ENCODE measurements around the gene NAB1.
A peak's percentile ranks its signal among the peaks of the same experiment; 100 is the strongest.
"Not testable (repeated sequence)": the region's sequence is repeated elsewhere in the genome, so short reads cannot be mapped to it uniquely, and the experiment has no call there.

NAB1 gene

DNA sequence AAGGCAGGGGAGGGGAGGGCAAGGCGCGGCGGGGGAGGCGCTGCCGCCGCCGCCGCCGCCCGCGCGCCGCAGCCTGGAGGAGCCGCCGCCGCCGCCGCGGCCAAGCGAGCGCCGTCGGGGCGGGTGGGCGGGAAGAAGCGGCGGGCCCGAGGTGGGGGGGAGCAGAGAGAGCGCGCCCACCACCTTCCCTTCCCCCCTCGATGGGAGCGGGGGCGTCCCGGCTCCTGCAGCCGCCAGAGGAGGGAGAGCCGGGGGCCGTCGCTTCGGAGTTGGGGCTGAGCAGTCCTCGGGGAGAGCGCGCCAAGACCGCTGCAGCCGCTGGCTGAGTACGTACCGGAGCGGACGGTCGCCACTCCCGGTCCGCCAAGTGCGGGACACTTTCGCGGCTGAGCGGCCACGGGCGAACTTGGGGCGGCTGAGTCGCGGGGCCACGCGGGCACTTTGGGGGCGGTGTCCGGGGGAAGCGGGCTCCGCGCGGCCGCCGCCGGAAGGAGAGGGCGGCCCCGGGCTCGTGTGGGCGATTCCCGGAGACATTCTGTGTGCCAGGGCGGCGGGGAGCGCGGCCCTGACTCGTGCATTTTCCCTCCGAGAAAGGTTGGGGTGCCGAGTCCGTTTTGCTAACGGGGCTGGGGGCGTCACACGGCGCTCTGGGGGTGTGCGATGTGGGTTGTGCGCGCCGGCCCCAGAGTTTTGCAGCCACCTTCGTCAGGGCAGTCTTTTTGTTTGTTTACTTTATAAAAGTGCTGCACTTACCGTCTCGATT lies at the start of gene NAB1:
Gene NAB1, plus strand, starts transcription at position 49 of the 763 bp plus-strand sequence. CDS start 10,094 bp downstream, outside the sequence.
- DNase-seq (ENCODE audit: low read depth) = peak; percentile 54
- TF ChIP-seq, protein P1, sequence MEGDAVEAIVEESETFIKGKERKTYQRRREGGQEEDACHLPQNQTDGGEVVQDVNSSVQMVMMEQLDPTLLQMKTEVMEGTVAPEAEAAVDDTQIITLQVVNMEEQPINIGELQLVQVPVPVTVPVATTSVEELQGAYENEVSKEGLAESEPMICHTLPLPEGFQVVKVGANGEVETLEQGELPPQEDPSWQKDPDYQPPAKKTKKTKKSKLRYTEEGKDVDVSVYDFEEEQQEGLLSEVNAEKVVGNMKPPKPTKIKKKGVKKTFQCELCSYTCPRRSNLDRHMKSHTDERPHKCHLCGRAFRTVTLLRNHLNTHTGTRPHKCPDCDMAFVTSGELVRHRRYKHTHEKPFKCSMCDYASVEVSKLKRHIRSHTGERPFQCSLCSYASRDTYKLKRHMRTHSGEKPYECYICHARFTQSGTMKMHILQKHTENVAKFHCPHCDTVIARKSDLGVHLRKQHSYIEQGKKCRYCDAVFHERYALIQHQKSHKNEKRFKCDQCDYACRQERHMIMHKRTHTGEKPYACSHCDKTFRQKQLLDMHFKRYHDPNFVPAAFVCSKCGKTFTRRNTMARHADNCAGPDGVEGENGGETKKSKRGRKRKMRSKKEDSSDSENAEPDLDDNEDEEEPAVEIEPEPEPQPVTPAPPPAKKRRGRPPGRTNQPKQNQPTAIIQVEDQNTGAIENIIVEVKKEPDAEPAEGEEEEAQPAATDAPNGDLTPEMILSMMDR (IDR thresholded peaks at IDR 0.05; ENCODE audit: low read length, missing control alignments) = no peak
- H3K4me3 ChIP-seq (replicated peaks; ENCODE audit: low read depth, low read length) = peak within 1 kb of the TSS; percentile 80

DNA sequence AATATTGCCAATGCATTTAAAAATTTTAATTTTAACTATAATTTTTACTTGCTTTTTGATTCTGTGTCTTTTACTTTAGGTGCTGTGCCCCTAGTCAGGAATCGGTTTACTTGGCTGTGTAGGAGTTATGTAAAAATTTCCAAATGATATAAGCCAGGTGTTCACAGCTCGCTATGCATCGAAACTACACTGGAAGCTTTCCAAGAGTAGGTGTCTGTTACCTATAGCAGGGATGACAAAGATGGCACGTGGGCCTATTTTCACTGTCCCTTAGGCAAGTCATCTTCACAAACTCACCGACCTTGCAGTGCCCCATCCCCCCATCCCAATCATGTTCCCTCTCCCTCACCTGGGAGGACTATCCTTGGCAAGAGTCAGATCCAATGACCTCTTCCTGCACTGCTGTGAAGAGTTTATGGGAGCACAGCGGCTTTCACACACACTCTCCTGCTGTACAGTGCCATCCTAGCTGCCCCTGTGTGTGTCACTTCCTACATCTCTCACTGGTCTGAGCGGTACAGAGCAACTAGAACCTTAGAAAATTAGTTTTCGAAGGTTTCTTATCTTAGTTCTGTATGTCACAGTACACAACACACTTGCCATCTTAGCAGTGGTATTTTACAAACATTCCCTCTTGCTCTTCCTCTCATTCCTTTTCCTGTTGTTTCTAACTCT lies 49.2 kb upstream of the NAB1 start:
- no peak overlapping the region for H3K4me3 ChIP-seq (replicated peaks; ENCODE audit: low read depth, low read length)
- DNase-seq (ENCODE audit: low read depth) = no peak
- TF ChIP-seq, protein P1 (IDR thresholded peaks at IDR 0.05; ENCODE audit: low read length, missing control alignments) = no peak

- no peak for DNase-seq (ENCODE audit: low read depth)
- no peak overlapping the region for H3K4me3 ChIP-seq (replicated peaks; ENCODE audit: low read depth, low read length)
- TF ChIP-seq, protein P1 (IDR thresholded peaks at IDR 0.05; ENCODE audit: low read length, missing control alignments) = no peak
These were observed 48.4 kb upstream of the NAB1 start for GRCh38 chr2:190600293-190601103.

- no peak for DNase-seq (ENCODE audit: low read depth)
- TF ChIP-seq, protein P1 (IDR thresholded peaks at IDR 0.05; ENCODE audit: low read length, missing control alignments) = no peak
- no peak overlapping the region for H3K4me3 ChIP-seq (replicated peaks; ENCODE audit: low read depth, low read length)
These were observed 45.5 kb upstream of the NAB1 start for GRCh38 chr2:190603374-190603773.

DNA sequence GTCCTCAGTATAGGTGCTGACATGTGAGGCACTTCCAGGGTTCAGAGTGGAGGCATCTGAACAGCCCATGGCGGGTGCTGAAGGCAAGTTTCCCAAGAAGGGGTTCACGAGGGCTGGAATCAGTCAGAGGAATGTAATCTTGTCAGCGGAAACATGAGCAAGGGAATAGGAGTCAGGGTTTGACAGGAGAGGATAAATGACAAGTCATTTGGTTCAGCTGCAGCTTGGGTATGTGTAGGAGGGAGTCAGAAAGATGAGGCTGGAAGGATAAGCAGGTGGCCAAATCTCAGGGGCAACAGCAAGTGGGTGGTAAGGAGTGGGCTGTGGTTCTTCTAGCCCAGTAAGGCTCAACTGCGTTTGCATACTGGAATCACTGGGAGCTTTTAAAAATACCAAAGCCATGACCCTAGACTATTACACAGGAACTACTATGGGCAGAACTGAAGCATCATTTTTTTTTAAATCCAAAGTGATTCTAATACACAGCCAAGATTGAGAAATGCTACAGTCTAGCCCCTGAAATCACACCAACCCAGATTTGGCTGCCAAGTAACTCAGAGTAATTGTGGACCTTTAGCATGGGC lies 41.8 kb upstream of the NAB1 start:
- TF ChIP-seq, protein P1 (IDR thresholded peaks at IDR 0.05; ENCODE audit: low read length, missing control alignments) = no peak
- no peak overlapping the region for H3K4me3 ChIP-seq (replicated peaks; ENCODE audit: low read depth, low read length)
- DNase-seq (ENCODE audit: low read depth) = peak; percentile 91

DNA sequence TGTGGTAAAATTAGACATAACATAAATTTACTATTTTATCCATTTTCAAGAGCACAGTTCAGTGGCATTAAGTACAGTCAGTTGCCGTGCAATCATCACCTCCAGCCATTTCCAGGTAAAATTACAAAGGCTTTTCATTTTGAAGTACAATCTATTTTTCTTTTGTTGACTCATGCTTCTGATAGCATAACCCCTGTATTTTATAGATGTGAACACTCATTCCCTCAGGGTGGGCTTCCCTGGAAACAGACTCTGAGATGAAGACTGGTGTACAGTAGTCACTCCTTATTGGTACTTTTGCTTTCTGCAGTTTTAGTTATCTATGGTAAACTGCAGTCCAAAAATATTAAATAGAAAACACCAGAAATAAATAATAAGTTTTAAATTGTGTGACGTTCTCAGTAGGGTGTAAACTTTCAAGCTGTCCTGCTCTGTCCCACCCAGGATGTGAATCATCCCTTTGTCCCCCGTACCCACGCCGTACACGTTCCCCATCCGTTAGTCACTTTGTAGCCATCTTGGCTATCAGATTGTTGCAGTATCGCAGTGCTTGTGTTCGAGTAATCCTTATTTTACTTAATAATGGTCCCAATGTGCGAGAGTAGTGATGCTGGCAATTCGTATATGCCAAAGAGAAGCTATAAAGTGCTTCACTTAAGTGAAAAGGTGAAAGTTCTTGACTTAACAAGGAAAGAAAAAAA lies 41.1 kb upstream of the NAB1 start:
- TF ChIP-seq, protein P1 (IDR thresholded peaks at IDR 0.05; ENCODE audit: low read length, missing control alignments) = no peak
- H3K4me3 ChIP-seq (replicated peaks; ENCODE audit: low read depth, low read length) = peak overlapping the region; percentile 44

DNA sequence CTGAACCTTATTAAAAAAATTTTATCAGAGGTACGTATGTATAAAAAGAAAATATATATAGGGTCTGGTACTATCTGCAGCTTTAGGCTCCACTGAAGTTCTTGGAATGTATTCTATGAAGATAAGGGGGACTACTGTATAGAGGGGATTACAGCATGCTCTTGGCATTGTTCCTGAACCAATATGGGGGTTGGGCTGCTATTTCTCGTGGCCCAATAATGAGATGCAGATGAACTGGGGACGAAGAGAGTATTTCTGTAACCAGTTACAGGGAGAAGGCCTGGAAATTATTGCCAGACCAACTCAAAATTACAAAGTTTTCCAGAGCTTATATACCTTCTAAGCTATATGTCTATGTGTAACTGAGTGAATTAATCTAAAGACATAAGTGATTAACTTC lies 40.0 kb upstream of the NAB1 start:
- not testable (repeated sequence) for H3K4me3 ChIP-seq (replicated peaks; ENCODE audit: low read depth, low read length); DNase-seq (ENCODE audit: low read depth)

More for the DNA sequence above, 41.1 kb upstream of the NAB1 start:
- DNase-seq (ENCODE audit: low read depth) = peak; percentile 86

- not testable (repeated sequence) for DNase-seq (ENCODE audit: low read depth); H3K4me3 ChIP-seq (replicated peaks; ENCODE audit: low read depth, low read length)
These were observed 39.5 kb upstream of the NAB1 start for GRCh38 chr2:190609397-190609796.

GRCh38 chr2:190610528-190610927 lies 38.4 kb upstream of the NAB1 start:
- not testable (repeated sequence) for H3K4me3 ChIP-seq (replicated peaks; ENCODE audit: low read depth, low read length); DNase-seq (ENCODE audit: low read depth)
